Omental fat pad (tissue), 4 donors: ENCODE data around the gene SMARCB1. TPM values are rescaled to one million over a fixed set of nuclear protein-coding genes. Genes with fewer than 3 reads are reported as not detected.

Experiments used
- ATAC-seq: fragments of 150-250 bp; one replicate; pipeline ENCODE4 v1.9.1; 2016; ENCODE audit warnings: mild to moderate bottlenecking, moderate library complexity; ENCODE audit not compliant: low FRiP score
- DNase-seq: peaks from one replicate; pipeline ENCODE4 v3.0.0-alpha.2; 2019; ENCODE audit warnings: low spot score
- CTCF ChIP-seq, 3 donors: fragments of 450-650 bp; IDR thresholded peaks; one replicate each; pipeline ENCODE4 v1.5.1; 2016 to 2017; ENCODE audit warnings: antibody characterized with exemption in 3 of 3, mild to moderate bottlenecking in 3 of 3, moderate library complexity in 2 of 3
- total RNA-seq, 4 donors: library from RNA; depleted of rRNA; stranded (reverse); fragments of >200 nt; gene quantifications; one replicate each; pipeline ENCODE4 v1.1.0, GENCODE V29; 2016

Gene SMARCB1
- total RNA-seq, 4 donors from 2014 or later = 38.8 to 50.9 (median 47.6) TPM

GRCh38 chr22:23774114-23774921, 12.4 kb upstream of the SMARCB1 start:
- no peak for TF ChIP-seq CTCF (IDR thresholded peaks at IDR 0.05)
- DNase-seq = no peak
- no peak for ATAC-seq

- DNase-seq (no peak), ATAC-seq (no peak)
- no peak for TF ChIP-seq CTCF (IDR thresholded peaks at IDR 0.05)
These were observed 11.8 kb upstream of the SMARCB1 start for GRCh38 chr22:23774922-23775436.

GRCh38 chr22:23775779-23776375, 10.9 kb upstream of the SMARCB1 start:
- DNase-seq (no peak), ATAC-seq (no peak)
- TF ChIP-seq CTCF (IDR thresholded peaks at IDR 0.05) = no peak

GRCh38 chr22:23777776-23778576, 8.8 kb upstream of the SMARCB1 start:
- ATAC-seq (no peak), DNase-seq (no peak)

GRCh38 chr22:23778577-23778900, 8.2 kb upstream of the SMARCB1 start:
- no peak for ATAC-seq
- DNase-seq = no peak
- no peak for TF ChIP-seq CTCF (IDR thresholded peaks at IDR 0.05)

More at GRCh38 chr22:23777776-23778576, 8.8 kb upstream of the SMARCB1 start:
- no peak for TF ChIP-seq CTCF (IDR thresholded peaks at IDR 0.05)

- ATAC-seq (no peak), DNase-seq (no peak)
- TF ChIP-seq CTCF (IDR thresholded peaks at IDR 0.05) = no peak
These were observed 7.7 kb upstream of the SMARCB1 start for GRCh38 chr22:23779083-23779482.
